ENCODE data around the gene TEPSIN. TPM values are rescaled to one million over a fixed set of nuclear protein-coding genes. Genes with fewer than 3 reads are reported as not detected.

TEPSIN gene
- total and polyA plus RNA-seq, 2 donors (not counting 3 experiments of a cell fraction or from before 2014, with no cell fraction given): 41.6 to 45.3 TPM

DNA sequence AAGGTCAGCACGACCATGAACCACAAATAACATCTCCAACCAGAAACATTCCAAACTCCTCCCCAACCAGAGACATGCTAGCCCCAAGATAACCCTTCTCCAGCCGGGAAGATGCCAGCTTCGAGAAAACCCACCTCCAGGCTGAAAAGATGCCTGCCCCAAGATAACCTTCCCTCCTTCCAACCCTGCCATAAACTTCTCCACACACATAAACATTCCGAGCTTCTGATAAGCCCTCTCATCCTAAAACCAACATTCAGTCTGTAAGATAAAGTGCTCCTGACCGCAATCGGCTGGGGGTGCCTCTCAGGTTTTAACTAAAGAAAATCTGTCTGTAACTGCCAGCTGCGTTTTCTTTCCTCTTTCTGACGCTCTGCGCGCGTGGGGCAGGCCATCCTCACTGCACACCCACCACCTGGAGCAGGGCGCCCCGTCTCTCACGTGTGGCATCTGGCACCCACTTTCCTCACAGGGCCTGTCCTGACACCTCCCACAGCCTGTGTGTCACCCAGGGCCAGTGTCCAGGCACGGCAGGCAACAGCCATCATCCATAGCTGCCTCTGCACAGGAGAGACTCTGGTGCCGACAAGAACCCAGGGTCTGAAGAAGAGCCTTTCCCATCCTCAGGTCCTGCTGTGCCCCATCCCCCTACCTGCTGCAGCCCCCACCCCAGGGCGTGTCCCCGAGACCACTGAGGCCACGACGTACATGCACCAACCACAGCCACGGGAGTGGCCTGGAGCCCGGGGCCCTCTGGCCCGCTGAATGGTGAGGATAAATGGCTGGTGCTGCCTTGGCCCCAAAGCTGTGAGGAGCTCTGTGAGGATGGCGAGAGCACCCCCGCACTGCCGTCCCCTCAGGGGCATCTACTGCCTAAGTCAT is 3.7 kb downstream of the TEPSIN start:
- CTCF ChIA-PET: no interaction called here
- peaks cover 0 to 31% of the 10 kb centered on the region in 2 experiments for H3K36me3 ChIP-seq (ENCODE audit: control insufficient read depth in 2 of 2, extremely low read depth in 1 of 2, insufficient read depth in 2 of 2, low read length in 2 of 2)
- DNase-seq (ENCODE audit: low read depth, low spot score) (no peak), FAIRE-seq (no peak)
- no peak overlapping the region for H3K4me2 ChIP-seq (ENCODE audit: insufficient read depth, low read length)
- H3K27ac ChIP-seq (ENCODE audit: insufficient read depth, low read depth, low read length): no peak overlapping the region
- intact Hi-C loops (cut with micrococcal nuclease) (no loop called here), dilution Hi-C loops (cut with MboI; ENCODE audit: extremely low pct_ligation_motif_present, low sequenced_read_pairs) (no loop called here)
- TF ChIP-seq POLR2AphosphoS5 (IDR thresholded peaks at IDR 0.05; ENCODE audit: insufficient read depth, low read depth, low read length): no peak
- no peak for TF ChIP-seq MAX (IDR thresholded peaks at IDR 0.05; ENCODE audit: insufficient read depth, insufficient read length)
- TF ChIP-seq GATA2 (IDR thresholded peaks at IDR 0.05; ENCODE audit: insufficient read depth, insufficient read length, low read depth, low read length): no peak
- TF ChIP-seq MYC (IDR thresholded peaks at IDR 0.05; ENCODE audit: low read depth, low read length): no peak
- no peak for TF ChIP-seq FOS (IDR thresholded peaks at IDR 0.05; ENCODE audit: borderline replicate concordance, insufficient read depth, low read length)
- no peak for TF ChIP-seq CTCF (IDR thresholded peaks at IDR 0.05; ENCODE audit: extremely low read depth in 1 of 2, insufficient read depth in 1 of 2, low read depth in 1 of 2, low read length in 2 of 2)
- no peak for TF ChIP-seq POLR2A (IDR thresholded peaks at IDR 0.05; ENCODE audit: low read depth, low read length)
- no peak for TF ChIP-seq JUN (IDR thresholded peaks at IDR 0.05; ENCODE audit: borderline replicate concordance, insufficient read depth, insufficient read length, low read depth)
- TF ChIP-seq EZH2 (IDR thresholded peaks at IDR 0.05; ENCODE audit: borderline replicate concordance, low read depth, low read length, severe bottlenecking): no peak
- no peaks in the 10 kb centered on the region for H3K9me1 ChIP-seq (replicated peaks; ENCODE audit: control insufficient read depth, extremely low read depth, insufficient read depth, low read length)
- H3K4me1 ChIP-seq (ENCODE audit: control insufficient read depth, extremely low read depth, insufficient read depth, low read length): peaks cover 5% of the 10 kb centered on the region
- no peaks in the 10 kb centered on the region for H3K27me3 ChIP-seq (ENCODE audit: control insufficient read depth in 2 of 2, insufficient read depth in 2 of 2, low read length in 2 of 2)
- BruUV-seq (replicated peaks): no TSS peak
- POLR2A ChIA-PET: no interaction called here
- H3K9me3 ChIP-seq (replicated peaks; ENCODE audit: control insufficient read depth, insufficient read depth, low read length): no peaks in the 10 kb centered on the region
- H3K79me2 ChIP-seq (ENCODE audit: control insufficient read depth, insufficient read depth, low read length): peaks cover 14% of the 10 kb centered on the region
- no peak overlapping the region for H2AFZ ChIP-seq (ENCODE audit: low read depth, low read length)
- no peaks in the 10 kb centered on the region for H4K20me1 ChIP-seq (replicated peaks; ENCODE audit: control insufficient read depth, extremely low read depth, insufficient read depth, low read length)
- H3K4me3 ChIP-seq (replicated peaks in 1 of 3; ENCODE audit: insufficient read depth in 1 of 3, low read depth in 1 of 3, low read length in 3 of 3): no peak overlapping the region
- no peak overlapping the region for H3K9ac ChIP-seq (replicated peaks; ENCODE audit: extremely low read depth, insufficient read depth, low read length)

Data from endothelial cell of umbilical vein (primary cell).